GM18517 (cell line): ENCODE measurements around the gene GALR2.
"Not testable (repeated sequence)": the region's sequence is repeated elsewhere in the genome, so short reads cannot be mapped to it uniquely, and the experiment has no call there.

Experiments used
- ATAC-seq: cut with Tn5 transposase; IDR thresholded peaks from one replicate; pipeline ENCODE4 v1.9.1; 2021; ENCODE audit warnings: mild to moderate bottlenecking, moderate library complexity; ENCODE audit not compliant: unreplicated experiment

Gene GALR2, protein sequence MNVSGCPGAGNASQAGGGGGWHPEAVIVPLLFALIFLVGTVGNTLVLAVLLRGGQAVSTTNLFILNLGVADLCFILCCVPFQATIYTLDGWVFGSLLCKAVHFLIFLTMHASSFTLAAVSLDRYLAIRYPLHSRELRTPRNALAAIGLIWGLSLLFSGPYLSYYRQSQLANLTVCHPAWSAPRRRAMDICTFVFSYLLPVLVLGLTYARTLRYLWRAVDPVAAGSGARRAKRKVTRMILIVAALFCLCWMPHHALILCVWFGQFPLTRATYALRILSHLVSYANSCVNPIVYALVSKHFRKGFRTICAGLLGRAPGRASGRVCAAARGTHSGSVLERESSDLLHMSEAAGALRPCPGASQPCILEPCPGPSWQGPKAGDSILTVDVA

DNA sequence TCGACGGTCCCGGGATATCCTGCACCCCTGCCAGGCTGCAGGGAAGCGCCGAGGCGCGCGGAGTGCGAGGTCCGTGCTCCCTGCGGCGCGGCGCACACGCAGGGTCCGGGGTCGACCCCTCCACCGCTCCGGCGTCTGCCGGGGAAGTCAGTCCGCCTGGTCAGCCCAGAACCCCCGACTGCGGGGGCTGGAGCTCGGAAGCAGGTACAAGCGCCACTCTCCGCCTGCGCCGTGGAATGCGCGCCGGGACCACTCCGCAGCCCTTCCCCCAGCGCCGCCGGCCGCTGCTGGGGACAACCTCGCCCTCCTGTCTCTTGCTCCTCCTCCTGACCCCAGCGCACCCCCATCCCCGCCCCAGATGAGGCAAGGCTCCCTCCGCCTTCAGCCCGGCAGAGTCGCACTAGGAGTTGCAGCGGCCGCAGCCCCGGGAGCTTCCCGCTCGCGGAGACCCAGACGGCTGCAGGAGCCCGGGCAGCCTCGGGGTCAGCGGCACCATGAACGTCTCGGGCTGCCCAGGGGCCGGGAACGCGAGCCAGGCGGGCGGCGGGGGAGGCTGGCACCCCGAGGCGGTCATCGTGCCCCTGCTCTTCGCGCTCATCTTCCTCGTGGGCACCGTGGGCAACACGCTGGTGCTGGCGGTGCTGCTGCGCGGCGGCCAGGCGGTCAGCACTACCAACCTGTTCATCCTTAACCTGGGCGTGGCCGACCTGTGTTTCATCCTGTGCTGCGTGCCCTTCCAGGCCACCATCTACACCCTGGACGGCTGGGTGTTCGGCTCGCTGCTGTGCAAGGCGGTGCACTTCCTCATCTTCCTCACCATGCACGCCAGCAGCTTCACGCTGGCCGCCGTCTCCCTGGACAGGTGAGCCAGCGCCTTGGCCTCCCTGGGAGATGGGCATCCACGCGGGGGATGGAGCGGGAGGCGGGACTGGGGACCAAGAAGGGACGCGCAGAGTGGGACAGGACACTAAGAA, at the start of gene GALR2:
Gene GALR2 (plus strand): TSS at position 392 of the 974 bp plus-strand sequence. CDS start 103 bp downstream, at position 495.
- no peak for ATAC-seq

DNA sequence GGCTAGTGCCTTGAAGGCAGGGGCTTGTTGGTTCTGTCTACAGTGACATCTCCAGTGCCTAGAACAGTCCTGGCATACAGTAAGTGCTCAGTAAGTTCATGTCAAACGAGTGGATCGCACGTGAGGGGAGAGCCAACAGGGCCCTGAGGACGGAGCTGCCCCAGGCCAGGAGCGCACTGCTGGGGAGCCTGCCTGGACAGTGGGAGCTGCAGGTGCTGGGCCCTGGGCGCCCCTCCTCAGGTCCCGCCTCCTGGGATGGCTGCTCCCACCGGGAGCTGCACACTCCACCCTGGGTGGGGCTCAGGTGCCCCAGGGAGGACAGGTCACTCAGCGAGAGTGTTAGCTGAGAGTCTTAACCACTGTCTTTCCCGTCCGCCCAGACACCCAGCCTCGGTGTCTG, 49.3 kb upstream of the GALR2 start:
- ATAC-seq = no peak

GRCh38 chr17:76026714-76027158, 47.8 kb upstream of the GALR2 start:
- no peak for ATAC-seq

DNA sequence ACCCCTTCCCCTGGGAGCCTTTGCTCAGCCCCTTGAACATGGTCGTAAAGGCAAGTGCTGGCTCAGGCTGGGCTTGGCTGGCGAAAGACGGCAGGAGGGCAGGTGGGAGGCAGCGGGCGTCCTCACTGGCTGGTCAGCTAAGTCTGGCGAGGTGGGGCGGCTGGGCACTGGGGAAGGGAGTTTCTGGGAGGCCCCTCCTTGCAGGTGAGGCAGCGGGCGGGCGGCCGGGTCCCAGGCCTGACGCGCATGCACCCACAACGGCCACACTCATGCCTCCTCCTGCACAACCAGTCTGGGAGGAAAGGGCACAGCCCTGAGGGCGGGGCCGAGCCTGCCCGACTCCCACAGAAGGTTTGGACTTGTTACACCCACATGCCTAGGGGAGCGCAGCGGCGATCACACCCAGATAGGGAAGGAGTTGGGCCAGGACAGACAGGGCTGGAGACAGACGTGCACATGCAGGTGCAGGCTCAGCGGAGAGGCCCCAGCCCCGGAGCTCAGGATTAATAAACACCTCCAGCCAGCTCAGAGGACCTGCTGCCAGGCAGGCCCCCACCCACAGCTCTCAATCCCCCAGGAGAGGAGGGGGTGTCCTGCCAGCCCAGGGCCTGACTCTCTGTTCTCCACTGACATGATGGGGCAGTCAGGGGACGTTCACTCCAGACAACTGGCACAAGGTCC, 47.3 kb upstream of the GALR2 start, which contains the start of gene EVPL:
Gene EVPL (minus strand): TSS at position 148 of the 681 bp plus-strand sequence. CDS start 108 bp downstream, at position 40.
- ATAC-seq = no peak

DNA sequence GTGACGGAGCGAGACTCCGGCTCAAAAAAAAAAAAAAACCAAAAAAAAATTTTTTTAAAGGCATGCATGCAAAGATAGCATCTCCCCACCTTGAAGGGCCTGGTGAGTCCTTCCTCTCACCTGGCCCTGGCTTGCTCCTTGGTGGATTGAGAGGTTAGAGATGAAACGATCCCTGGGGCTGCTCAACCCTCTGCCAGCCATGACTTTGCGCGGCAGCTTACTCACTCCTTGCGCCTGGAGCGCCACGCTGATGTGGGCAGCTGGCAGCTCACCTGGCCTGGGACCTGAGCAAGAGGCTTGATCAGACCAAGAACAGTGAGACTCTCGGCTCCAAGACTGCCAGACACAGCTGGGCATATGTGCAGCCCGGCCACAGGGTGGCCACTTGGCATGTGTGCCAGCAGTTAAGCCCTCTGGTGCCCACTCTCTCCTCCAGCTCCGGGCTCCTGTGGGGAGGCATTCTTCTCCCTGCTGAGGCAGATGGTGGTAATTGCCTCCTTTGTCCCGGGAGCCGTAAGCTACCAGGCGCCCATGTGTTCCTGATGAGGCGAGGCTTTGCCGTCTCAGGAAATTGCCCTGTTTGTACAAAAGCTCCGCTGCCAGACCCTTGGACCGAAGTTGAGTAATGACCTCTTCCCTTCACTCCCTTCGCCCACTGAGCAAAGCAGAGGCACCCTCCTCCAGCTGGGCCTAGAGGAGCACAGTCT, 42.4 kb upstream of the GALR2 start:
- ATAC-seq = no peak

DNA sequence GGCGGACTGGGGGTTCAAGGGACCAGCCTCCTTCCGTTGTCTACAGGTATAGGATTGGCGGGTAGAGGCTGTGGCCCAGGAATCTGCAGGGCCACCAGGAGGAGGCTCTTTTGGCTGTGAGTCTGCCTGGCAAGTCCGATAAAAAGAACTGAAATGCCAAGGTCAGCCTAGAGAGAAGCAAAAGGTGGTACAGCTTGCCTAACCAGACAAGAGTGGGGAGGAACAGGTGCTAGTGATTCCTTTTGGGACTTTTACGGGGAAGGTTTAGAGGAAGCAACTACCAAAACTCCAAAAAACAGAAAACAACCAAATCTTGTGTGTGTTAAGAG, 41.8 kb upstream of the GALR2 start:
- ATAC-seq = no peak

- ATAC-seq = no peak
Measured at GRCh38 chr17:76033139-76033538, 41.4 kb upstream of the GALR2 start.

DNA sequence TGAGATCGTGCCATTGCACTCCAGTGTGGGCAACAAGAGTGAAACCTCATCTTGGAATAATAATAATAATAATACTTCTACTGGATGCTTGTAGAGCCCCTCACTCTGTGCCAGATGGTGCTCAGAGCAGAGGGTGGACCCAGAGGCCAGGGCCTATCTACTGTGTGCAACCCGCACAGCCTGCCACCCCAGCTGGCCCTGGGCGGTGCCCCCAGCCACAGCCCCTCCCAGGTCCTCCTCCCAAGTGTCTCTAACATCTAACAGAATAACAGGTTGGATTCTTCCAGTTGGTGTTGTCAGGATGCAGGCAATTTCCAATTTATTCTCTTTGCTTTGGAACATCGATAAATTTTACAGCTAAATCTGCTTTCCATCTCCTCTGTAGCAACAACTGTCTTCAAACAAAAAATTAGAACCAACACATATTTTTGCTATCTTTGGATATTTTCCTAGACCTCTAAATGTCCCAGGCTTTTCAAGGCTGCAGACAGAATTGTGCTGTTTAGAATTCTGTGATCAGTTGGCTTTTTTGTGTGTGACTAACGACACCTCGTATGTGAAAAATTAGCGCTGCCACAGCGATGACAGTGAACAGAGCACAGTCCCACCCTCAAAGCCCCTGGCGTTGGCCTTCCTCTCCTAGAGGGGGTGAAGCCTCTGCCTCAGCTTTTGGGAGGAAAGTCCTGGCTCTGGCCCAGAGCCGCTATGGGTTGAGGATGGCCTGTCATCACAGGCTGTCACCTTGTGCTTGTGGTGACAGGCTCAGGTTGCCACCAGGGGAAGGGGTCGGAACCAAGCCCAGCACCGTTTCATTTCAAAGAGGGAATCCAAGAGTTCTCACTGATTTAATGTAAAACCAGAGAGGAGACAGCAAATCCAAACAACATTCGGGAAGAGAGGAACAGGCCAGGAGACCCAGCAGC, 39.9 kb upstream of the GALR2 start:
- ATAC-seq = no peak

DNA sequence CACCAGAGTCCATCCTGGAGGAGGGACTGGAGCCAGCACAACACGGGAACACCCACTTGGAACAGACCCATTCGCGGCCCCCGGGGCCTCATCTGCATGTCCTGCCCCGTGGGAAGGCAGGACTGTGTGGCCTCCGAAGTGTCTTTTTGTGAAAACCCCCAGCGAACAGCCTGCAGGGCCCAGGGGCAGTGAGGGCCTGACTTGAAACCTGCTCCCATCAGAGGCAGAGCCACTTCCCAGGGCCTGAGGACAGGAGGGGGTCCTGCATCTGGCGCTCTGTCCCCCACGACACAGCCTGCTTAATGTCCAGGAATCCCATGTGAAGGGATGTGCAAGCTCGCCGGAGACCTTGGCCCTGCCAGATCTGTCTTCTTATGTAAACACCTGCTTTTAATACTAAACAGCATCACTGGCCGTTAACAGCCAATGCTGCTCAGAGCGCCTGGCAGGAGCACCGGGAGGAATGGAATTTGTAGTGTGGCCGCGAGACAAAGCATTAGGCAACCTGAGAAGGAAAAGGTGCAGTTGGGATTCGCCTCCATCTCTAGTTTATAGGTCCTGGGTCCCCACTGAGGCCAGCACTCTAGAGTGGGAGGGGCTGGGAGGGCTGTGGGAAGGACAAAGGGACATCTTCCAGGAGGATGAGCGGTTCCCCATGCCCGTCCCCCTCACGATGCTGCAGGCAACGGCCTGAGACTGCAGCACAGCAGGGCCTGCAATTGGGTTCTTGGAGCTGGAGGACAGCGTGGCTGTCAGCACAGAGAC, 37.9 kb upstream of the GALR2 start:
- no peak for ATAC-seq

DNA sequence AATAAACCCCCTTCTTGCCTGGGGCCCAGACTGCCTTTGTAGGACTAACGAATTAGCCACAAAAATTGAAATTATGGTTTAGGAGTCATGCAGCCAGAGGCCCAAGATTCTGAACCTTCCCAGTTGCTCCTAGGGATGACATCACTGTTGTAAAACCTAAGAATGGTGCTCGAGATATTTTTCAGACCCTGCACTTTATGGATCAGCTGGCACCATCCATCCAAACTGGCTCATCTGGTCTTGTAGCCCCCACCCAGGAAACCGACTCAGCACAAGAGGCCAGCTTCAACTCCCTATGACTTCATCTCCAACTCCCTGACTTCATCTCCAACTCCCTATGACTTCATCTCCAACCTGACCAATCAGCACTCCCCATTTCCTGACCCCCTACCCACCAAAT, 36.5 kb upstream of the GALR2 start:
- ATAC-seq = no peak

DNA sequence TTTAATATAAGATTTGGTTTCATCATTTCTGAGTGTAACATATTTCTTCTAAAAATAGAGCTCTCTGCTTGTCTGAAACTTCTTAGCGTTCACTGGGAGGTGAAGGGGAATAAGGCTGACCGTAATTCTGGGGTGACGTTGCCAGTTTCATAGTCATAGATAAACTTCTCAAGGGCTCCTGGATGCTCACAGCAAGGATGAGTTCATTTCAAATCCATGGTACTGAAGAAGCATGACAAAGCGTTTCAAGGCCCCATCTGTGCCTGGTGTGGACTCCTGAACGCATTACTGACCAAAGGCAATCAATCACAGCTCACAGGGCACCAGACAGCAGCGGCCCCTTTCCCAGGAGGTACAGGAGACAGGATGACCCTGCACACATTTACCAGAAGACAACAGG, 35.5 kb upstream of the GALR2 start:
- no peak for ATAC-seq

- ATAC-seq = no peak
Measured at GRCh38 chr17:76040376-76040775, 34.2 kb upstream of the GALR2 start.

GRCh38 chr17:76042868-76043267, 31.7 kb upstream of the GALR2 start:
- ATAC-seq = not testable (repeated sequence)

DNA sequence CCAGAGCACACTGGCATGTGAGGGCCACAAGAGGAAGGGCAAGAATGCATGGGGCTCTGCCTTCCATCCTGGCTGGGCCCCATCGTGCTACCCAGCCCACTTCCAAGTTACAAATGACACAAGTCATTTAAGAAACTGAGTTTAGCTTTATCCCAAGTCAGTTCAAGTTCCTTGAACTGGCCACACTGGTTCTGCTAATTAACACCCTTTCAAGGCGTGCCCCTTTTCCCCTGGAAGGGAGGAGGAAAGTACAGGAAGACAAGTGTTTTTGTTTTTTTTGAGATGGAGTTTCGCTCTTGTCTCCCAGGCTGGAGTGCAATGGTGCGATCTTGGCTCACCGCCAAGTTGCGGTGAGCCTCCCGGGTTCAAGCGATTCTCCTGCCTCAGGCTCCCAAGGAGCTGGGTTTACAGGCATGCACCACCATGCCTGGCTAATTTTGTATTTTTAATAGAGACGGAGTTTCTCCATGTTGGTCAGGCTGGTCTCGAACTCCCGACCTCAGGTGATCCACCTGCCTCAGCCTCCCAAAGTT, 30.0 kb upstream of the GALR2 start:
- not testable (repeated sequence) for ATAC-seq

- no peak for ATAC-seq
Measured at GRCh38 chr17:76046064-76046463, 28.5 kb upstream of the GALR2 start.

DNA sequence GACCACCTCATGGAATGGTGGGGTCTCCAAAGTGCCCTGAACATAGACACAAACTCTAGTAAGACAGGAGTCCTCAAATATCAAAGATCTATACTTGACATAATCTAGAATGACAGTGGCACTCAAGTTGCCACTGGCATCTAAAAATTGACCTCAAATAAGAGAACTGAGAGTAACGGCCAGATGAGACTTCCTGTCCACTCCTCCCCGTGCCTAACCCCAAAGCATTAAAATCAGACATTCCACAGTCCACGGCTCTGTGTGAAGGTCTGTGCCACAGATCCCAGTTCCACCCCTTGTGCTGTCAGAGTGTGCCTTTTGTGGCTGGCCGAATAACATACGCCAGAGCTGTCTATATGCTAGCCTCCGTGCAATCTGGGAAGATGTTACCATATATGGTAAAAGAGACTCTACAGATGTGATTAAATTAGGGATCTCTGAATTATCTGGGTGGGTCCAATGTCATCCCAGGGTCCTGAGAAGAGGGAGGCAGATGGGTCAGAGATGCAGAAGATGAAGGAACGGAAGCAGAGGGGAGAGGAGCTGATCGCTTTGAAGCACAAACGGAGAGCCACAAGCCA, 26.5 kb upstream of the GALR2 start:
- ATAC-seq = no peak

DNA sequence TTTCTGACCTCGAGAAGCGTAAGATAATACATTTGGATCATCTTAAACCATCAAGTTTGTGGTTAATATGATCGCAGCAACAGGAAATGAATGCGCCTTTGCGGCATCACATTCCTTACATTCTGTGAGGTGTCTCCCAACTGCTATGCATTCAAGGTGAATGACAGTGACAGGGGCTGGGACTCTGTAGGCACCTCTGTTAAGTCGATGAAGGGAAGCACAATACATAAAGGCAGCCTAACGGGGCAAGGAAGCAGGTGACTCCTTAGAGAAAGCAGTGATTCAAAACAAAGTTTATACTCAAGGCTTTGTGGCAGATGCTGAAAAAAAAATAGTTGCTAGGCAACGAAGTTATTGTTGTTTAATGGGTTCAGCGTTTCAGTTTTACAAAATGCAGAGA, 25.9 kb upstream of the GALR2 start:
- no peak for ATAC-seq

DNA sequence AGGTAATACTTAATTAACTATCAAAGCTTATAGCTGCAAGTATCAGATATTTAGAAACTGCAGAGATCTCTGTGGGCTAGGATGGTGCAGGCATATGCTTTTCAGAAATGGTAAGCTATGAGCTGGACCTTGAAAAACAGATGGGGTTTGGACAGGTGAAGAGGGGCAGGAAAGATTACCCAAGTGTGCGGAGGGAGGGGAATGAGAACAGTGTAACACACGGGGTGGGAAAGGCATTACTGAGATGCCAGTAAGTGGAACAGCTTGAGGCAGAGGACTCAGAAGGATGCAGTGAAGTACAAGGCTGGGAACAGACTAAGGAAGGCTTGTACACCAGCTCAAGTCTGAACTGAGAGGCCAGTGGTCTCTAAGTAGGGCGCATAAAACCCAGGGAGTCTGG, 25.3 kb upstream of the GALR2 start:
- ATAC-seq = no peak
